Trophoblast cell (in vitro differentiated cells and primary cell): ENCODE results near the gene PDE6B.

Experiments
- DNase-seq, 2 donors: peaks; one replicate each; pipeline ENCODE4 v3.0.0-alpha.2; 2016
- H2AFZ ChIP-seq: 2 replicates; pipeline ENCODE4 v1.6.1; 2013; ENCODE audit warnings: low read length, moderate library complexity, mild to moderate bottlenecking; ENCODE audit not compliant: insufficient read depth, poor library complexity
- H2AK5ac ChIP-seq: 2 replicates; pipeline ENCODE4 v1.6.1; 2013; ENCODE audit warnings: mild to moderate bottlenecking, low read length
- H2BK120ac ChIP-seq: 2 replicates; pipeline ENCODE4 v1.6.1; 2013; ENCODE audit warnings: low read length, mild to moderate bottlenecking, moderate library complexity; ENCODE audit not compliant: insufficient read depth, poor library complexity
- H2BK12ac ChIP-seq: 2 replicates; pipeline ENCODE4 v1.6.1; 2013; ENCODE audit warnings: mild to moderate bottlenecking, low read length, moderate library complexity
- H2BK5ac ChIP-seq: 2 replicates; pipeline ENCODE4 v1.6.1; 2013; ENCODE audit warnings: low read length, low read depth, moderate library complexity, mild to moderate bottlenecking; ENCODE audit not compliant: poor library complexity
- H3K14ac ChIP-seq: 2 replicates; pipeline ENCODE4 v1.6.1; 2013; ENCODE audit warnings: mild to moderate bottlenecking, low read length
- H3K18ac ChIP-seq: 2 replicates; pipeline ENCODE4 v1.6.1; 2013; ENCODE audit warnings: mild to moderate bottlenecking, low read length
- H3K23ac ChIP-seq: 2 replicates; pipeline ENCODE4 v1.6.1; 2013; ENCODE audit warnings: low read length
- H3K27ac ChIP-seq: 2 replicates; pipeline ENCODE4 v1.5.1; 2013; ENCODE audit warnings: low read depth, mild to moderate bottlenecking, inconsistent platforms, low read length, moderate library complexity
- H3K27me3 ChIP-seq: 2 replicates; pipeline ENCODE4 v1.6.1; 2013; ENCODE audit warnings: inconsistent platforms, mild to moderate bottlenecking, low read length, moderate library complexity; ENCODE audit not compliant: insufficient read depth
- H3K36me3 ChIP-seq, 2 experiments: 1 replicate in 1 of 2; 2 replicates in 1 of 2; pipeline ENCODE4 v1.6.1; 2013; ENCODE audit warnings: low read length in 2 of 2, mild to moderate bottlenecking in 2 of 2, moderate library complexity in 1 of 2; ENCODE audit not compliant: insufficient read depth in 2 of 2, control insufficient read depth in 1 of 2
- H3K4ac ChIP-seq: 2 replicates; pipeline ENCODE4 v1.6.1; 2013; ENCODE audit warnings: low read depth, mild to moderate bottlenecking, low read length, moderate library complexity
- H3K4me1 ChIP-seq, 2 experiments: 1 replicate in 1 of 2; 2 replicates in 1 of 2; pipeline ENCODE4 v1.6.1; 2013; ENCODE audit warnings: low read length in 2 of 2, mild to moderate bottlenecking in 2 of 2, moderate library complexity in 1 of 2; ENCODE audit not compliant: insufficient read depth in 2 of 2, control insufficient read depth in 1 of 2
- H3K4me2 ChIP-seq: 2 replicates; pipeline ENCODE4 v1.6.1; 2013; ENCODE audit warnings: inconsistent platforms, mild to moderate bottlenecking, low read length, moderate library complexity
- H3K4me3 ChIP-seq: 2 replicates; pipeline ENCODE4 v1.5.1; 2013; ENCODE audit warnings: mild to moderate bottlenecking, low read depth, low read length, inconsistent platforms
- H3K79me1 ChIP-seq: one replicate; pipeline ENCODE4 v1.6.1; 2013; ENCODE audit warnings: low read length
- H3K79me2 ChIP-seq: 2 replicates; pipeline ENCODE4 v1.6.1; 2013; ENCODE audit warnings: low read length, mild to moderate bottlenecking; ENCODE audit not compliant: control insufficient read depth, insufficient read depth, poor library complexity
- H3K9ac ChIP-seq: 2 replicates; pipeline ENCODE4 v1.6.1; 2013; ENCODE audit warnings: mild to moderate bottlenecking, low read length
- H3K9me3 ChIP-seq: 2 replicates; pipeline ENCODE4 v1.6.1; 2013; ENCODE audit warnings: low read depth, mild to moderate bottlenecking, control low read depth, inconsistent platforms, low read length; ENCODE audit not compliant: insufficient read depth
- H4K12ac ChIP-seq: 2 replicates; pipeline ENCODE4 v1.6.1; 2013; ENCODE audit warnings: low read depth, mild to moderate bottlenecking, low read length, moderate library complexity
- H4K8ac ChIP-seq: 2 replicates; pipeline ENCODE4 v1.6.1; 2013; ENCODE audit warnings: low read depth, mild to moderate bottlenecking, low read length, moderate library complexity
- H4K91ac ChIP-seq: one replicate; pipeline ENCODE4 v1.6.1; 2013; ENCODE audit warnings: low read depth, mild to moderate bottlenecking, low read length, moderate library complexity
- WGBS: extraction: QIAGEN DNeasy Blood & Tissue Kit; methylation state at CpG from one replicate; pipeline ENCODE4 v1.1.7; 2013; ENCODE audit warnings: missing lambda C conversion rate; ENCODE audit not compliant: insufficient read length, insufficient coverage; ENCODE audit errors: extremely low coverage; 5-methylcytosine and 5-hydroxymethylcytosine counted together

Gene PDE6B

GRCh38 chr4:658681-659667 is 33.6 kb downstream of the PDE6B start:
- H3K18ac ChIP-seq = no peak overlapping the region

GRCh38 chr4:659851-660250 is 34.5 kb downstream of the PDE6B start:
- H4K8ac ChIP-seq = no peak overlapping the region
- no peak overlapping the region for H3K14ac ChIP-seq
- H4K12ac ChIP-seq = no peak overlapping the region
- no peak overlapping the region for H3K4ac ChIP-seq
- H3K79me2 ChIP-seq = peaks cover 4% of the 10 kb centered on the region
- no peak overlapping the region for H4K91ac ChIP-seq
- H3K4me1 ChIP-seq = peaks cover 7 to 14% of the 10 kb centered on the region in 2 experiments
- no peaks in the 10 kb centered on the region for H3K36me3 ChIP-seq
- no peak for DNase-seq
- H3K27me3 ChIP-seq = no peaks in the 10 kb centered on the region
- H3K23ac ChIP-seq = no peak overlapping the region
- no peak overlapping the region for H2AK5ac ChIP-seq
- no peak overlapping the region for H3K27ac ChIP-seq
- H2AFZ ChIP-seq = no peak overlapping the region
- H3K4me2 ChIP-seq = no peak overlapping the region
- no CpG with 5 or more reads among the region's 8 CpGs for WGBS
- H3K4me3 ChIP-seq = no peak overlapping the region
- H3K9ac ChIP-seq = no peak overlapping the region
- no peak overlapping the region for H2BK5ac ChIP-seq
- H3K9me3 ChIP-seq = peaks cover 12% of the 10 kb centered on the region
- peaks cover 3% of the 10 kb centered on the region for H3K79me1 ChIP-seq
- H2BK120ac ChIP-seq = no peak overlapping the region
- no peak overlapping the region for H2BK12ac ChIP-seq
- H3K18ac ChIP-seq = no peak overlapping the region

More at GRCh38 chr4:658681-659667, 33.6 kb downstream of the PDE6B start:
- H3K14ac ChIP-seq = no peak overlapping the region
- no peaks in the 10 kb centered on the region for H3K36me3 ChIP-seq
- H3K79me1 ChIP-seq = peaks cover 3% of the 10 kb centered on the region
- H2AK5ac ChIP-seq = no peak overlapping the region
- no peak overlapping the region for H2BK5ac ChIP-seq
- H3K4me2 ChIP-seq = no peak overlapping the region
- no peak for DNase-seq
- peak overlapping the region; percentile 0 for H3K23ac ChIP-seq
- no peak overlapping the region for H2BK120ac ChIP-seq
- no peak overlapping the region for H3K27ac ChIP-seq
- peaks cover 7 to 10% of the 10 kb centered on the region in 2 experiments for H3K4me1 ChIP-seq
- WGBS = no CpG with 5 or more reads among the region's 32 CpGs
- H2BK12ac ChIP-seq = no peak overlapping the region
- peaks cover 4% of the 10 kb centered on the region for H3K79me2 ChIP-seq
- H2AFZ ChIP-seq = no peak overlapping the region
- H3K9me3 ChIP-seq = peaks cover 12% of the 10 kb centered on the region
- no peak overlapping the region for H3K9ac ChIP-seq
- H4K12ac ChIP-seq = no peak overlapping the region
- H3K4ac ChIP-seq = no peak overlapping the region
- H4K91ac ChIP-seq = no peak overlapping the region
- peak overlapping the region; percentile 15 for H3K4me3 ChIP-seq
- H3K27me3 ChIP-seq = no peaks in the 10 kb centered on the region
- no peak overlapping the region for H4K8ac ChIP-seq

- Histone ChIP-seq H4K12ac (no peak overlapping the region), H3K9ac (no peak overlapping the region), H4K91ac (no peak overlapping the region), H3K4me3 (no peak overlapping the region), H3K4me2 (no peak overlapping the region), H3K9me3 (peaks cover 12% of the 10 kb centered on the region), H3K27ac (no peak overlapping the region), H2AFZ (no peak overlapping the region), H2BK12ac (no peak overlapping the region), H3K4me1 (peaks cover 7 to 14% of the 10 kb centered on the region in 2 experiments), H3K18ac (no peak overlapping the region), H3K36me3 (no peaks in the 10 kb centered on the region), H2BK5ac (no peak overlapping the region), H3K23ac (no peak overlapping the region), H3K79me2 (peaks cover 4% of the 10 kb centered on the region), H2BK120ac (no peak overlapping the region), H4K8ac (no peak overlapping the region), H3K27me3 (no peaks in the 10 kb centered on the region), H3K4ac (no peak overlapping the region), H3K79me1 (peaks cover 3% of the 10 kb centered on the region), H3K14ac (no peak overlapping the region), H2AK5ac (no peak overlapping the region)
- WGBS = no CpG with 5 or more reads among the region's 10 CpGs
- DNase-seq = no peak
These were observed 35.0 kb downstream of the PDE6B start for GRCh38 chr4:660401-660800.

- no peaks in the 10 kb centered on the region for H3K27me3 ChIP-seq
- H3K4me3 ChIP-seq = no peak overlapping the region
- H3K9me3 ChIP-seq = peaks cover 12% of the 10 kb centered on the region
- no peak overlapping the region for H2AFZ ChIP-seq
- H4K8ac ChIP-seq = no peak overlapping the region
- H3K14ac ChIP-seq = no peak overlapping the region
- H3K4me1 ChIP-seq = peaks cover 7 to 14% of the 10 kb centered on the region in 2 experiments
- no peak overlapping the region for H4K12ac ChIP-seq
- H3K23ac ChIP-seq = no peak overlapping the region
- H2BK12ac ChIP-seq = no peak overlapping the region
- H3K79me1 ChIP-seq = peaks cover 3% of the 10 kb centered on the region
- H3K9ac ChIP-seq = no peak overlapping the region
- no peak overlapping the region for H2AK5ac ChIP-seq
- no CpG with 5 or more reads among the region's 3 CpGs for WGBS
- DNase-seq = no peak
- no peak overlapping the region for H2BK120ac ChIP-seq
- no peak overlapping the region for H3K4ac ChIP-seq
- no peak overlapping the region for H4K91ac ChIP-seq
- no peak overlapping the region for H3K4me2 ChIP-seq
- H3K27ac ChIP-seq = no peak overlapping the region
- H3K79me2 ChIP-seq = peaks cover 4% of the 10 kb centered on the region
- H3K36me3 ChIP-seq = no peaks in the 10 kb centered on the region
- H3K18ac ChIP-seq = no peak overlapping the region
- H2BK5ac ChIP-seq = no peak overlapping the region
These were observed 35.9 kb downstream of the PDE6B start for GRCh38 chr4:661231-661630.
